Fibroblast of pulmonary artery (primary cell): ENCODE measurements around the gene USP37.

Source experiments
- DNase-seq: peaks from one replicate; pipeline ENCODE4 v3.0.0-alpha.2; 2010; ENCODE audit warnings: low read depth
- H3K4me3 ChIP-seq: replicated peaks from 2 replicates; pipeline ENCODE4 v1.5.1; 2011; ENCODE audit warnings: low read depth, mild to moderate bottlenecking, control low read depth, low read length, moderate library complexity
- TF ChIP-seq, protein P1 (sequence below): IDR thresholded peaks from 2 replicates; pipeline ENCODE4 v1.5.1; 2011; ENCODE audit warnings: mild to moderate bottlenecking, control low read depth, low read length, inconsistent platforms; ENCODE audit errors: missing control alignments

USP37 gene

DNA sequence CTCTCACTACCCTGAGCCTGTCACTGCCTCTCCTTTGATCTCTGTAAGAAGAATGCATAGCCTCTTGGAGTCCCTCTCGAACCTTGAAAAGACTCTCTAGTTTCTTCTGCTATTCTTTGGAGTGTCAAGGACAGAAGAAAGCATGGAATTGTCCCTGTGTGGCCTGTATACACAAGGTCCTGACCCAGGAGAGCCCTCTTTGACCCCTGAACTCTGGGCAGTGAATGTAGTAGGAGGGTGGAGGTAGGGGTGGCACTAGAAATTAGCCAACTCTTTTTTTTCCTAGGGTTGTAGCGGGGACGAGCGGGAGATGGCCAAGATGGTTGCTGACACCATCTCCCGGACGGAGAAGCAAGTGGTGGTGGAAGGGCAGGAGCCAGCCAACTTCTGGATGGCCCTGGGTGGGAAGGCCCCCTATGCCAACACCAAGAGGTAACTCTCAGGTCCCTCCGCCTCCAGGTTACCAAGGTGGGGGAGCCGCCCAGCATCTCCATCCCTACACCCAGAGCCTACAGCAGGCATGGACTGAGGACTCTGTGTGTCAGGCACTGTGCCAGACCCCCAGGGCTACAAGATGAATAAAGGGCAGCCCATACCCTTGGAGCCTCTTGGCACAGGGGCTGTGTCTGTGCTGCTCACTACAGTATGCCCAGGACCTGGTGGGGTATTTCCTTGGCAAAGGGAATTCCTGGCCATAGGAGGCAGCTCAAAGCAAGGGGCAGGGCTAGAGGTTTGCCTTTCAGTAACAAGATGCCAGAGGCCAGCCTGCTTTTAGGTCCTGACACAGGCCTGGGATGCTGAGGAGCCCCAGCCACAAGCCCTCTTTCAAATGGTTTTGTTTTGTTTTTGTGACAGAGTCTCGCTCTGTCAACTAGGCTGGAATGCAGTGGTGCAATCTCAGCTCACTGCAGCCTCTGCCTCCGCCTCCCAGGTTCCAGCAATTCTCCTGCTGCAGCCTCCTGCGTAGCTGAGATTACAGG is 132.9 kb downstream of the USP37 start:
- no peak for DNase-seq
- H3K4me3 ChIP-seq = no peak overlapping the region
- TF ChIP-seq, protein P1, sequence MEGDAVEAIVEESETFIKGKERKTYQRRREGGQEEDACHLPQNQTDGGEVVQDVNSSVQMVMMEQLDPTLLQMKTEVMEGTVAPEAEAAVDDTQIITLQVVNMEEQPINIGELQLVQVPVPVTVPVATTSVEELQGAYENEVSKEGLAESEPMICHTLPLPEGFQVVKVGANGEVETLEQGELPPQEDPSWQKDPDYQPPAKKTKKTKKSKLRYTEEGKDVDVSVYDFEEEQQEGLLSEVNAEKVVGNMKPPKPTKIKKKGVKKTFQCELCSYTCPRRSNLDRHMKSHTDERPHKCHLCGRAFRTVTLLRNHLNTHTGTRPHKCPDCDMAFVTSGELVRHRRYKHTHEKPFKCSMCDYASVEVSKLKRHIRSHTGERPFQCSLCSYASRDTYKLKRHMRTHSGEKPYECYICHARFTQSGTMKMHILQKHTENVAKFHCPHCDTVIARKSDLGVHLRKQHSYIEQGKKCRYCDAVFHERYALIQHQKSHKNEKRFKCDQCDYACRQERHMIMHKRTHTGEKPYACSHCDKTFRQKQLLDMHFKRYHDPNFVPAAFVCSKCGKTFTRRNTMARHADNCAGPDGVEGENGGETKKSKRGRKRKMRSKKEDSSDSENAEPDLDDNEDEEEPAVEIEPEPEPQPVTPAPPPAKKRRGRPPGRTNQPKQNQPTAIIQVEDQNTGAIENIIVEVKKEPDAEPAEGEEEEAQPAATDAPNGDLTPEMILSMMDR = no peak

DNA sequence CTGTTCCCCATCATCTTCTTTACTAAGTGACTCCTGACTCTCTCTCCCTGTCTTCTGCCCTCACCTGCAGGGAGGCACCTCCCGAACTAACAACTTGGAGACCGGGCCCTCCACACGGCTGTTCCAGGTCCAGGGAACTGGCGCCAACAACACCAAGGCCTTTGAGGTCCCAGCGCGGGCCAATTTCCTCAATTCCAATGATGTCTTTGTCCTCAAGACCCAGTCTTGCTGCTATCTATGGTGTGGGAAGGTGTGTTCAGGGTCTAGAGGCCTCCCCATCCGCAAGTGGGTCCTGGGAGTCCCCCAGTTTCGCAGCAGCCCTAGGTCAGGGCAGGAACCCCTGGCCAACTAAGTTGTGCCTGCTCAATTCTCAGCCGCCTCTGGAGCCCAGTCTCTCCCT is 133.7 kb downstream of the USP37 start:
- no peak overlapping the region for H3K4me3 ChIP-seq
- no peak for DNase-seq
- TF ChIP-seq, protein P1 = no peak

DNA sequence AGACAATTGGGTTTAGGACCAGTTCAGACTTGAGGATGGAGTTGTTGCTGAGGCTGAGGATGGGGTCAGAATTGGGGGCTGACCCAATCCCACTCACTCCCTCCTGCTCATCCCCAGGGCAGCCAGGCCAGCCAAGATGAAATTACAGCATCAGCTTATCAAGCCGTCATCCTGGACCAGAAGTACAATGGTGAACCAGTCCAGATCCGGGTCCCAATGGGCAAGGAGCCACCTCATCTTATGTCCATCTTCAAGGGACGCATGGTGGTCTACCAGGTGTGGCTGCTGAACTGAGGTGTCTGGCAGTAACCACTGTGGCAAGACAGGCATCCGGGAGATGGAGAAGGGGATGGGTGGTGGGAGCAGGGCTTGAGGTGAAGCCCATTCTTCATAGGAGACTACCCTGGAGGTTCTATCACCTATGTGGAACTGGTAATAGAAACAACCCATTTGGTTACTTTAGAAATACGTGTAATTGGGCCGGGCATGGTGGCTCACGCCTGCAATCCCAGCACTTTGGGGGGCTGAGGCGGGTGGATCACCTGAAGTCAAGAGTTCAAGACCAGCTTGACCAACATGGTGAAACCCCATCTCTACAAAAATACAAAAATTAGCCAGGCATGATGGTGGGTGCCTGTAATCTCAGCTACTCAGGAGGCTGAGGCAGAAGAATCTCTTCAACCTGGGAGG is 135.3 kb downstream of the USP37 start:
- no peak for DNase-seq
- TF ChIP-seq, protein P1 = no peak
- no peak overlapping the region for H3K4me3 ChIP-seq

DNA sequence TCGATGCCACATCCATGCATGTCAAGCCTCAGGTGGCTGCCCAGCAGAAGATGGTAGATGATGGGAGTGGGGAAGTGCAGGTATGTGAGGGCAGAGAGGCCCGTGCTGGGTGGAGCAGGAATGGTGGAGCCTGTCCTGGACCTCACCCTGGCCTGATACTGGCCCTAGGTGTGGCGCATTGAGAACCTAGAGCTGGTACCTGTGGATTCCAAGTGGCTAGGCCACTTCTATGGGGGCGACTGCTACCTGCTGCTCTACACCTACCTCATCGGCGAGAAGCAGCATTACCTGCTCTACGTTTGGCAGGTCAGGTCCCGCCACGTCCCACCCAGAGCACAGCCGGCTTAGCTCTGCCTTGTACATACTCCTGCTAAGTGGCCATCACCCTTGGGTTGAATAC is 136.3 kb downstream of the USP37 start:
- no peak for DNase-seq
- TF ChIP-seq, protein P1 = no peak
- no peak overlapping the region for H3K4me3 ChIP-seq

DNA sequence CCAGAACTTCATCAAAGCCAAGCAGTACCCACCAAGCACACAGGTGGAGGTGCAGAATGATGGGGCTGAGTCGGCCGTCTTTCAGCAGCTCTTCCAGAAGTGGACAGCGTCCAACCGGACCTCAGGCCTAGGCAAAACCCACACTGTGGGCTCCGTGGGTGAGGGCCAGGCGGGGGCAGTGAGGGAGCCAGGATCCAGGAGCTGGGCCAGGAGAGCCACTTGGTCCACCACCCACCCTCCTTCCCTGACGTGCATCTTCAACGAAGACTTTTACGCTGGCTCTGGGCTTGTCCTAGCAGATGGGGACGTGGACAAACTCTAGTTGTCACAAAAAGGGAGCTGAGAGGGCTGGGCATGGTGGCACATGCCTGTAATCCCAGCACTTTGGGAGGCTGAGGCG is 137.4 kb downstream of the USP37 start:
- DNase-seq = no peak
- H3K4me3 ChIP-seq = no peak overlapping the region
- TF ChIP-seq, protein P1 = no peak

DNA sequence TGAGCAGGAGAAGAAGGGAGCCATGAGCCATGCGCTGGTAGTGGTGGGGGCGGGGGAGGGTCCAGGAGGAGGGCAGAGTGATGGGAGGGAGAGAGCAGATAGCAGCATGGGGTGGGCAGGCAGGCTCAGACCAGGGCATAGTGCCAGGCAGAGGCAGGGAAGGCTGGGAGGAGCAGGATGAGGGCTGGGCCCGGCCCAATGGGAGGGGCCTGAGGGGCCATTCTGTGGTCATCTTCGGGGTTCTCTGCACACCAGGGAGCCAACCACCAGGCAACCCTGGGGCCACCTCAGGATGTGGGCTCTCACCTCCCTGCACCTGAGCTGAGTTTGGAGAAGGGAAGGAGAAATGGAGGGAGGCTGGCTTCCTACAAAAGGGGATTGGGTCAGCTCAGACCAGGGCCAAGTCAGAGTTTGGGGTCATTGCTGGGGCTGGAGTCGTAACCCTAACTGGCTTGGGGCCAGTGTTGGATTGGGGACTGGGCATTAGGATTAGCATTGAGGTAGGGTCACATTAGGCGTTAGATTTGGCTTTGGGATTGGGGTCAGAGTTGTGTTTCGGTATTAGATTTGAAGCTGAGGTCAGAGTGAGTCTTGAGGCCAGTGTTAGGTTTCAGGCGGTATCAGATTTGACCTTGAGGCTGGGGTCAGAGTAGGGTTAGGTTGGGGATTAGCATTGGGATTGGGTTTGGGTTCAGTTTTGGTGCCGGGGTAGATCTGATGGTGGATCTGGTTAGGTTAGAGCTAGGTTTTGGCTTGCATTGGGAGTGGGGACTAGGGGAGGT is 138.0 kb downstream of the USP37 start:
- H3K4me3 ChIP-seq = no peak overlapping the region
- DNase-seq = no peak
- TF ChIP-seq, protein P1 = no peak
